Mesothelial cell of epicardium (in vitro differentiated cells): ENCODE results near the gene CLMP. TPM values are rescaled to one million over a fixed set of nuclear protein-coding genes. Genes with fewer than 3 reads are reported as not detected.

Source experiments
- DNase-seq, 2 experiments: peaks; one replicate each; pipeline ENCODE4 v3.0.0; 2021; ENCODE audit warnings: low spot score in 2 of 2; ENCODE audit not compliant: unreplicated experiment in 2 of 2
- H3K27ac Mint-ChIP-seq: 2 replicates; pipeline ENCODE4 v1.8.0; 2021; ENCODE audit warnings: mixed read lengths
- H3K27me3 Mint-ChIP-seq: 2 replicates; pipeline ENCODE4 v1.8.0; 2021; ENCODE audit warnings: low read depth, mixed read lengths
- H3K36me3 Mint-ChIP-seq: 2 replicates; pipeline ENCODE4 v1.8.0; 2021; ENCODE audit warnings: mixed read lengths
- H3K4me1 Mint-ChIP-seq: 2 replicates; pipeline ENCODE4 v1.8.0; 2021; ENCODE audit warnings: mixed read lengths
- H3K4me3 Mint-ChIP-seq: 2 replicates; pipeline ENCODE4 v1.8.0; 2021; ENCODE audit warnings: mild to moderate bottlenecking, moderate library complexity, mixed read lengths
- H3K9me3 Mint-ChIP-seq: 2 replicates; pipeline ENCODE4 v1.8.0; 2021; ENCODE audit warnings: mixed read lengths
- total RNA-seq: library from RNA; stranded (reverse); gene quantifications from 3 replicates; pipeline ENCODE4 v1.2.1, GENCODE V29; 2021
- TF ChIP-seq, protein P1 (sequence below): fragments of 200-600 bp; sonication (generic); IDR thresholded peaks from one replicate; pipeline ENCODE4 v1.5.0; 2021; ENCODE audit warnings: antibody characterized with exemption; ENCODE audit not compliant: unreplicated experiment

CLMP gene
- total RNA-seq, 1 donor from 2014 or later = 18.0 TPM

DNA sequence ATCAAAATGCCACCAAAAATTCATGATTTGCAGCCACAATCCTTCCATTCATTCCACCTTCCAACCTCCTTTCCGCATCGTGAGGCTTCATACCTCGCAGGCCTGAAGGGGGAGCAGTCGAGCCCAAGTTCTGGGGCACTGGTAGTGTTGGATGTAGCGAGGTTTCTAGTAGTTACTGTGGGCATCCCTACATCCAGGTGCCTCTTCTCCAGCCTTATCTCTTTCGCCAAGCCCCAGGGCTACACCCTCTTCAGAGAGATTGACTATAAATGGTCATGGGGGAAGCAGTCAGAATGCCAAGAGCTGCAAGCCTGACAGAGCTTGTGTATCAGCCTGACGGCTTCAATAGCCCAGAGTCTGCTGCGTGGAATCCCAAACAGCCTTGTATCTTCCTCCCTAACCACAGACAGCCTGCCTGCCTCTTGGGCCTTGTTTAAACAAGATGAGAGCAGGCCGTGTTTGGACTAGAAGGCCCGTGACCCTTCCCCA is 28.9 kb downstream of the CLMP start:
- TF ChIP-seq, protein P1, sequence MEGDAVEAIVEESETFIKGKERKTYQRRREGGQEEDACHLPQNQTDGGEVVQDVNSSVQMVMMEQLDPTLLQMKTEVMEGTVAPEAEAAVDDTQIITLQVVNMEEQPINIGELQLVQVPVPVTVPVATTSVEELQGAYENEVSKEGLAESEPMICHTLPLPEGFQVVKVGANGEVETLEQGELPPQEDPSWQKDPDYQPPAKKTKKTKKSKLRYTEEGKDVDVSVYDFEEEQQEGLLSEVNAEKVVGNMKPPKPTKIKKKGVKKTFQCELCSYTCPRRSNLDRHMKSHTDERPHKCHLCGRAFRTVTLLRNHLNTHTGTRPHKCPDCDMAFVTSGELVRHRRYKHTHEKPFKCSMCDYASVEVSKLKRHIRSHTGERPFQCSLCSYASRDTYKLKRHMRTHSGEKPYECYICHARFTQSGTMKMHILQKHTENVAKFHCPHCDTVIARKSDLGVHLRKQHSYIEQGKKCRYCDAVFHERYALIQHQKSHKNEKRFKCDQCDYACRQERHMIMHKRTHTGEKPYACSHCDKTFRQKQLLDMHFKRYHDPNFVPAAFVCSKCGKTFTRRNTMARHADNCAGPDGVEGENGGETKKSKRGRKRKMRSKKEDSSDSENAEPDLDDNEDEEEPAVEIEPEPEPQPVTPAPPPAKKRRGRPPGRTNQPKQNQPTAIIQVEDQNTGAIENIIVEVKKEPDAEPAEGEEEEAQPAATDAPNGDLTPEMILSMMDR = peak; percentile 44
- H3K27ac Mint-ChIP-seq = peak overlapping the region; percentile 12
- no peak overlapping the region for H3K4me3 Mint-ChIP-seq
- peaks cover 4% of the 10 kb centered on the region for H3K27me3 Mint-ChIP-seq
- no peaks in the 10 kb centered on the region for H3K9me3 Mint-ChIP-seq
- peaks cover 3% of the 10 kb centered on the region for H3K4me1 Mint-ChIP-seq
- no peaks in the 10 kb centered on the region for H3K36me3 Mint-ChIP-seq
- peak in 1 of 2 experiments; percentile 52 for DNase-seq

DNA sequence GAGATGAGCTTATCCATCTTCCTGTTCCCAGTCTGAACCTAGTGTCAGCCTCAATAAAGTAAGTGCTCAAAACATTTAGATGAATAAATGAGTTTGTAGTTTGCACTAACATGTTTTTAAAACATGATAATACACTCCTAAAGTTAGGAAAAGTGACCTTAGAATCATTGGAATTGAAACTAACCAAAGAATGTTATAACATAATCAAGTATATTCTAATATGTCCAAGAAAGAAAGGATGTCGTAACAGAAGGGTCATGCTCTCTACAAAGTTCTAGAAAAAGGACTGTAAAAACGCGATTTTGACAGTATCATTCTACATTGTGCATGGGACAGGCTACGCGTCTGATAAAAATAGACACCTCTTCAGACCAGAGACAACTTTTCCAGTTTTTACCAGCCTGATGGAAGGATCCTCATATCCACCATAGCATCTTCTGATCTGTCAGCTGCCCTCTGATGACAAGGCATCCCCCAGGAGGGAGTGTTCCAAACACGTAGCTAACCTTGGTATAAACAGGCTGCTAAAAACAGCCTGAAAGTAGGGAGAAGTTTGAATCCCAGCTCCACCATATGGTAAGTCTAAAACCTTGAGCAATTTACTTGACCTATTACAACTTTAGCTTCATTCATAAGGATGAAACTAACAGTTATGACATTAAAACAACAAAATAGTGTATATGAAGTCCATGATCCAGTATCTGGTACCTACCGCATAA is 30.2 kb downstream of the CLMP start:
- Mint-ChIP-seq H3K27me3 (peaks cover 4% of the 10 kb centered on the region), H3K27ac (no peak overlapping the region), H3K4me3 (no peak overlapping the region), H3K9me3 (no peaks in the 10 kb centered on the region), H3K36me3 (no peaks in the 10 kb centered on the region), H3K4me1 (peaks cover 3% of the 10 kb centered on the region)
- TF ChIP-seq, protein P1 = no peak
- no peak for DNase-seq

DNA sequence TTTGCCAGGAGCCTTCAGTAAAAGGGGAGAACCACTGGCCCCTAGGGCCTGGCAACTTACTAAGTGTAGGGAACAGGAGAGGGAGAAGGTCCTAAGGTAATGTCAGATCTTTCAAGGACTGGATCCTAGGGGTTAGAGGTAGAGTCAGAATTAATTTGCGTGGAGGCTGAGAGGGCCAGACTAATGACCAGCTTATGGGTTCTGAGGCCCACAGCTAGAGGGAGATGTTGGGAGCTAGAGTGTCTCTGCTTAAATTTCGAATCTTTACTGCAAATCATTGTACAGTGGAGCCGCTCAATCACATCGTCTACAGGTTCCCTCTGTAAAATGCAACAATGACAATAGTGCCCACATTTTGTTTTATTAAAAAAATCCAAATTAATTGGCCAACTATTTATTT is 31.4 kb downstream of the CLMP start:
- Mint-ChIP-seq H3K27me3 (peaks cover under 1% of the 10 kb centered on the region), H3K36me3 (no peaks in the 10 kb centered on the region), H3K27ac (no peak overlapping the region), H3K4me1 (peaks cover 3% of the 10 kb centered on the region), H3K9me3 (no peaks in the 10 kb centered on the region), H3K4me3 (no peak overlapping the region)
- TF ChIP-seq, protein P1 = no peak
- no peak for DNase-seq

DNA sequence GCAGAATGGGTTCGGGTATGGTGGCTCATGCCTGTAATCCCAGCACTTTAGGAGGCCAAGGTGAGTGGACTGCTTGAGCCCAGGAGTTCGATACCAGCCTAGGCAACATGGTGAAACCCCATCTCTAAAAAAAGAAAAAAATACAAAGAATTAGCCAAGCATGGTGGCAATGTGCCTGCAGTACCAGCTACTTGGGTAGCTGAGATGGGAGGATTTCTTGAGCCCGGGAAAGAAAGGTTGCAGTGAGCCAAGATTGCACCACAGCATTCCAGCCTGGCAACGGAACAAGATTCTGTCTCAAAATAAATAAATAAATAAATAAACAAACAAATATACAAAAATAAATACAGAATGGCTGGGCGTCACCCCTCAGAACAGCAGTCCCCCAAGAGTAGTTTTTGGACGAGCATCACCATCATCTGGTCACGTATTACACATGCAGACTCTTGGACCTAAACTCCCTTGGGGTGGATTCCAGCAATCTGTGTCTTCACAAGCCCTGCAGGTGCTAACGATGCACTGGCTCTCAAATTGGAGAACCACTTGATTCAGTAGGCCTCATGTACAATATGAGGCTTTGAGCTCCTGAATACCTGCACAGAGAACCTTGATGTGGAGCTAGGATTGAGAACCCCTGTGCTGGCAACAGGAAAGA is 33.5 kb downstream of the CLMP start:
- H3K4me1 Mint-ChIP-seq = peaks cover 3% of the 10 kb centered on the region
- no peak overlapping the region for H3K27ac Mint-ChIP-seq
- H3K27me3 Mint-ChIP-seq = no peaks in the 10 kb centered on the region
- H3K4me3 Mint-ChIP-seq = no peak overlapping the region
- no peaks in the 10 kb centered on the region for H3K36me3 Mint-ChIP-seq
- no peak for DNase-seq
- TF ChIP-seq, protein P1 = no peak
- no peaks in the 10 kb centered on the region for H3K9me3 Mint-ChIP-seq

DNA sequence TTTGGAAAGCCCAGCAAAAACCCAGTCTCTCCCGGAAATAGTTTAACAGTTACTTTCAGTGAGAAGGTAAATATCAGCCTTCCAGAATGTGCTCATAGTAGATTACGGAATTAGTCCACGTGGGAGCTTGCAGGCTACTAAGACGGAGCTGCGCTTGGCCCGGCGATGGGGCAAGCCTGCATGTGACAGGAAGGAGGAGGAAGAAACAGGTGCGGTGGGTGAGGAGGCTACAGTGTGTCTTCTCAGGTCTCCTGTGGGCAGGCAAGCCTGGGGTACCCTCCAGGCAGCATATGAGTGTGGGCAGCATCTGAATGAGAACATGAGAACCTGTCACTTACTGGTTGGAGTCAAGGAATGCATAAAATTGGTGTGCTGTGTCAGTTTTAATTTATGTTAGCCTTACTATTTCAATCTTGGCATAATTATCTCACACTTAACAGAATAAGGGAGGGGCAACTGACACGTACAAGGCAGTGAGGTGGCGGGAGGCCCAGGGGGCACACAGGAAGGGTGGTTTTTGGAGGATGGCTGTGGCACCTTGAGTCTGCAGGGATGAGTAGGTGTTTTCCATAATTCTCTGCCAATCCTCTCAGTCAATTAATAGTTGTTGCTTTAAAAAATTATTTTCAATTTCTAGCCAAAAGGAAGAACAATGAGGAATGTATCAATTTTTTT is 35.7 kb downstream of the CLMP start:
- H3K9me3 Mint-ChIP-seq = peaks cover 6% of the 10 kb centered on the region
- no peaks in the 10 kb centered on the region for H3K27me3 Mint-ChIP-seq
- H3K36me3 Mint-ChIP-seq = peaks cover 6% of the 10 kb centered on the region
- H3K4me1 Mint-ChIP-seq = no peaks in the 10 kb centered on the region
- H3K4me3 Mint-ChIP-seq = no peak overlapping the region
- no peak overlapping the region for H3K27ac Mint-ChIP-seq
- DNase-seq = no peak
- TF ChIP-seq, protein P1 = no peak
